NT2/D1 (cell line): ENCODE data around the gene CNR1.

Source experiments
- YY1 ChIP-seq: IDR thresholded peaks from 2 replicates; pipeline ENCODE4 v1.6.1; 2011; ENCODE audit not compliant: insufficient read length, insufficient read depth
- ZNF274 ChIP-seq: IDR thresholded peaks from 2 replicates; pipeline ENCODE4 v1.6.1; 2011; ENCODE audit warnings: mild to moderate bottlenecking, low read depth, low read length

DNA sequence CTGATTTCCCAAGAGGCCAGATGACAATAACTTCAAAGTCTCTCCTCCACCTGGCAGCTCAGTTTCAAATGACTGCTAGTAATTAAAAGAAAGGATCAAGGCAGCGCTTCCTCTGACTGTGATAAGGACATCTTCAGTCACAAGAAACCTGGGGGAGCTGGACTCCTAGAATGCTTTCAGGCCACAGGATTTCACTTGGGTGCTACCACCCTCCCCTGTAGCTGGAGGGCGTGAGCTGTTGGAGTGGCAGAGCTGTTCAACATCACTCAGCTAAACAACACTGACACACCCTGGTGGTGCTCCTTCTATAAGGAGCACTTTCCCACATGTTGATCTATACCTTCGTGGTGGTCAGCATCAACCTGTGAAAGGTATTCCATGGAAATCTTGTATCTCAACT is 2.2 kb upstream of the CNR1 start:
- TF ChIP-seq YY1 (no peak), ZNF274 (no peak)
